ENCODE results near the gene MYO1D.

DNA sequence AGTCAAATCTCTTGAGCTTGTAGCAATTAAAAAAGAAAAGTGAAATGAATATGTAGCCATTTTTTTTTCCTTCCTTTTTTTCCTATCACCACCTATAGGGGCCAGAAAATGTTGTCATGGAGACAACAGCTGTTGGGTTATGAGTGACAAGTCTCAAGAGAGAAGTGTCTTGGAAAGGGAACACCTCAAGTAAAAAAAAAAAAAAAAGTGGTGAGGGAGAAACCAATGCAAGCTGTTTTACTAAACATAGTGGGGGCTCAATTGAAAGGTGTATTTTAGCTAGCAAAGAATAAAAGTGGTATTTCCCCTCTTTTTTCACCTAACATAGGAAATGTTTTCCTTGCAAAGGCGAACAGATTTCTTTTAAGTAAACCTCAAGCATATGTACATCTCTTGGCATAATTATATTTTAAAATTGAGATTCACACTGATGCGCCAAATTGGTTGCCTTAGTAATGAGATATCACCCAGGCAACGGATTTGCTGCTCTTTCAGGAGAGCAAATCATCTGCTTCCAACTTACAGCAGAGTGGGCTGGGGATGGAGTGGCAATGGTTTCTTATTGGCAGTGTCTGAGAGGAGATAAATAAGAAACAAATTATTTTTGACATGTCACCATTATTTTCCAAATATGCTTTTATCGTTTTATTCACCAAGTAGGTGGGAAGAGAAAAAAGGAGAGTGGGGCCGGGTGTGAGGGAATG is 183.6 kb downstream of the MYO1D start:
- TF ChIP-seq, protein P1, sequence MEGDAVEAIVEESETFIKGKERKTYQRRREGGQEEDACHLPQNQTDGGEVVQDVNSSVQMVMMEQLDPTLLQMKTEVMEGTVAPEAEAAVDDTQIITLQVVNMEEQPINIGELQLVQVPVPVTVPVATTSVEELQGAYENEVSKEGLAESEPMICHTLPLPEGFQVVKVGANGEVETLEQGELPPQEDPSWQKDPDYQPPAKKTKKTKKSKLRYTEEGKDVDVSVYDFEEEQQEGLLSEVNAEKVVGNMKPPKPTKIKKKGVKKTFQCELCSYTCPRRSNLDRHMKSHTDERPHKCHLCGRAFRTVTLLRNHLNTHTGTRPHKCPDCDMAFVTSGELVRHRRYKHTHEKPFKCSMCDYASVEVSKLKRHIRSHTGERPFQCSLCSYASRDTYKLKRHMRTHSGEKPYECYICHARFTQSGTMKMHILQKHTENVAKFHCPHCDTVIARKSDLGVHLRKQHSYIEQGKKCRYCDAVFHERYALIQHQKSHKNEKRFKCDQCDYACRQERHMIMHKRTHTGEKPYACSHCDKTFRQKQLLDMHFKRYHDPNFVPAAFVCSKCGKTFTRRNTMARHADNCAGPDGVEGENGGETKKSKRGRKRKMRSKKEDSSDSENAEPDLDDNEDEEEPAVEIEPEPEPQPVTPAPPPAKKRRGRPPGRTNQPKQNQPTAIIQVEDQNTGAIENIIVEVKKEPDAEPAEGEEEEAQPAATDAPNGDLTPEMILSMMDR (IDR thresholded peaks at IDR 0.05): no peak
- TF ChIP-seq POLR2A (IDR thresholded peaks at IDR 0.05): no peak

Data from adrenal gland (tissue), 5 donors.